ENCODE results near the gene CRYZL1. TPM values are rescaled to one million over a fixed set of nuclear protein-coding genes. Genes with fewer than 3 reads are reported as not detected.
"Not testable (repeated sequence)": the region's sequence is repeated elsewhere in the genome, so short reads cannot be mapped to it uniquely, and the experiment has no call there.

Gene CRYZL1
- total RNA-seq, 1 donor from 2014 or later: 73.2 TPM

- no peak for DNase-seq
These were observed 18.9 kb upstream of the CRYZL1 start for GRCh38 chr21:33660406-33660805.

GRCh38 chr21:33659568-33659949, 18.0 kb upstream of the CRYZL1 start:
- no peak for DNase-seq

DNA sequence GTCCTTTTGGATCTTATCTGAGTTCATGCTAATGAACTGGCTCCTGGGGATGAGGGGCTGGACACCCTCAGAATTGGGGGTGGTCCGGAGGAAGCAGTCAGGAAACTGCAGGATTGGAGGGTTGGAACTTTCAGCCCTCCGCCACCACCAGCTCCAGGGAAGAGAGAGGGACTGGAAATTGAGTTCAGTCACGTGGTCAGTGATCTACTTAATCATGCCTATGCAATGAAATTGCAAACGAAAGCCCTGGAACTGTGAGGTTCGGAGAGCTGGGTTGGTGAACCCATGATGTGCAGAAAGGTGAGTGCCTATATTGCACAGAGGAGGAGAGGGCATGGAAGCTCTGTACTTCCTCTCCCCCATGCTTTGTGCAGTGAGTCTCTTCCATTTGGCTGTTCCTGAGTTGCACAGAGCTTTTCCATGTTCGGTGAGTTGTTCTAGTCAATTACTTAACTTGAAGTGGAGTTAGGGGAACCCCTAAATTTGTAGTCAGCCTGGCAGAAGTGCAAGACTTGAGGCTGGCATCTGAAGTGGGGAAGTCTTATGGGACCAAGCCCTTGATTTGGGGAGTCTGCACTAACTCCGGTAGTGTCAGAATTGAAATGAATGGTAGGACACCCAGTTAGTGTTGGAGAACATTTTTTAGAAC, 17.5 kb upstream of the CRYZL1 start:
- no peak for DNase-seq

GRCh38 chr21:33657124-33657820, 15.7 kb upstream of the CRYZL1 start:
- no peak for DNase-seq

DNA sequence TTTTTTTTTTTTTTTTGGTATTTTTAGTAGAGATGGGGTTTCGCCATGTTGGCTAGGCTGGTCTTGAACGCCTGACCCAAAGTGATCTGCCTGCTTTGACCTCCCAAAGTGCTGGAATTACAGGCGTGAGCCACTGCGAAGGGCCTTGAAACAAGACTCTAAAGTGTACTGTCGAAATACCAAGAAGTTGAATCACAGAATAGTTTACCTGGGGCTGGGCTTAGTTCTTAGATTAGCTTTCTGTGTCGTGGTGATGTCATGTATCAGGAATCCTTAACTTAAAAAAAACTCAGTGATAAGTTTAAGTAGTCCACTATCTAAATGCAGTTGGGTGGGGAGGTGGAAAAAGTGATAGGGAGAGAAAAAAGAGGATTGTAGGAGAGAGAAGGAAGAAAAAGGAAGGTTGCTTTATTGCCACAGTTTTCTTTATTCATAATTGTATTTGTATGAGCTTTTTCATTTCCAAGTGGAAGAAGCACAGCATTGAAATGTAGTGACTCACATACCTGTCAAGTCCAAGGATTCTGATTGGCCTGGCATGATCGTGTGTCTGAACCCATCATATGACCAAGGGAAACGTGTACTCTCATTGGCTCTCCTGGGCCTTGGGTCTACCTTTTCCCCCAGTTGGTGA, 14.2 kb upstream of the CRYZL1 start:
- no peak for DNase-seq

- DNase-seq: no peak
These were observed 12.9 kb upstream of the CRYZL1 start for GRCh38 chr21:33654412-33654811.

DNA sequence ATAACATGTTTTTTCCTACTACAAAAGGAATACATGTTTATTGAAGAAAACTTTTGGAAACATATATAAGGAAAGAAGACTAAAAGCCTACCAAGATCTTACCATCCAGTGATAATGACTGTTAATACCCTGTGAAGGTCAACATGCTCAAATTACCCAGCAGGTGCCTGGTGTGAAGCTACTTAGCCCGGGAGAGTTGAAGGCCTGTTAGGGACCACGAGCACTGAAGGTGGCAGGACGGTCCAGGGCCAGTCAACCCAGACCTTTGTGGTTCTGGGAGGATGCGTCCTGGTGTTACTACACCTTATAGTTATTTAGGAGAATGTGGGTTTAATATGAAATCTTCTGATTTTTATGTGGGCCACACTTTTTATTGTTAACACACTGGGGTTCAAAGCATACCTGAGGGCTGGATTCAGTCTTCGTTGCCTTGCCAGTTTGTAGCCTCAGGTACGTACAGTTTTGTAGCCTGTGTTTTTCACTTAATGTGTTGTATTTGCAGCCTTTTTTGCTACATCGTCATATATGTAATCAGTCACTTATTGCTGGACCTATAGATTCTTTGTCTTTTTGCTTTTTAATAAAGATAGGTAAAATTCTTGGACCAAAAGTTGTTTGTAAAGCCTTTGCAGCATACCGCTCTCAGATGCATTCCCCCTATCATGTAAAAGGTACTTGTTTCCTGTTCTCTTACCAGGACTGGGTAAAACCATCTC, 10.6 kb upstream of the CRYZL1 start:
- DNase-seq: no peak

DNA sequence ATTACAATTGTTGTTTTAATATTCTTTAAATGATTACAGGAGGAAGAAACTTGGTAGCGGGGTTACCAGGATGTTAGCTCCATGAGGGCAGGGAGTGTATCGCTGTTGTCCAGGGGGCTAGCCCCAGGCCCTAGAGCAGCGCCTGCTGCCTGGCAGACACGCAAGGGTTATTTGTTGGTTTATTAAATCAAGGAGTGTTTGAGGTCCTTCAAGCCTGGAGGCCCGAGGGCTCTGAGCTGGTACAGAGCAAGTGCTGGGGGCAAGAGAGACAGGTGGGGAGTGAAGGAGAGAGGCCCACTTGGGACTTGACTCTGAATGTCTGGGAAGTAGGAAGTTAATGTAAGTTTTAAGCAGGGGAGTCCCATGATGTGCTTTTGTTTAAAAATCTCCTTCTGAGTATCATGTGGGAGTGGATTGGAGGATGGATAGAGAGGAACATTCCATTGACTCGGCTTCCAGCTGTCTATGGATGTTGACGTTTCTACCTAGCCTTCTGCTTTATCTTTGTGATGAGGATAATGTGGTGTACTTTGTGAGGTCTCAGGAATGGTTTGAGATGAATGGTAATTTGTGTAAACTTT, 9.5 kb upstream of the CRYZL1 start:
- no peak for DNase-seq

DNA sequence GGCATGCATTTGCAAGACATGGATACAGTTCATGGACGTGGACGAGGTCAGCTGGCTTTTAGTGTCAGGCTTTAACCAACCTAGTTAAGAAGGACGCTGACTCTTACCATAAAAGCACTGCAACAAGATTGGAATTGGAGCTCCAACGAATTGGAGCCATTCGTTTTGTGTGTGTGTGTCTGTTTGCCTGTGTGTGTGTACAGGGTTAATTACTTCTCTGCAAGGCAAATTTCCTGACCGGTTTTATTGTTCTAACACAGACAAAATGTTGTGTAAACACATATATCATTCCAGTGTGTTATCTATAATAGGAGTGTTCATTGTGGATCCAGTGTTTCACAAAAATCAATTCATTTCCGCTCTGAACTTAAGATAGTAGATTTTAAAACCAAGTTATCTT, 8.7 kb upstream of the CRYZL1 start:
- DNase-seq: no peak

GRCh38 chr21:33648555-33648954, 7.0 kb upstream of the CRYZL1 start:
- no peak for DNase-seq

DNA sequence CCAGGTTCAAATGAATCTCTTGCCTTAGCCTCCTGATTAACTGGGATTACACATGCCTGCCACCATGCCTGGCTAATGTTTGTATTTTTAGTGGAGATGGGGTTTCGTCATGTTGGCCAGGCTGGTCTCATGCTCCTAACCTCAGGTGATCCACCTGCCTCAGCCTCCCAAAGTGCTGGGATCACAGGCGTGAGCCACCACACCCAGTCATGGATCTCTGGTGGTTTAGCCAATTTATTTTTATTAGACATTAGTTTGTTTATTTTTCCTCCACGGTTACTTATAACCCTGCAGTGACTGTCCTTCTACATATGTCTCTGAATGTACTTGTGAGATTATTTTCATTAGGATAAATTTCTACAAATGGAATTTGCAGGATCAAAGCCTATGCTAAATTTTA, 6.0 kb upstream of the CRYZL1 start:
- DNase-seq: no peak

DNA sequence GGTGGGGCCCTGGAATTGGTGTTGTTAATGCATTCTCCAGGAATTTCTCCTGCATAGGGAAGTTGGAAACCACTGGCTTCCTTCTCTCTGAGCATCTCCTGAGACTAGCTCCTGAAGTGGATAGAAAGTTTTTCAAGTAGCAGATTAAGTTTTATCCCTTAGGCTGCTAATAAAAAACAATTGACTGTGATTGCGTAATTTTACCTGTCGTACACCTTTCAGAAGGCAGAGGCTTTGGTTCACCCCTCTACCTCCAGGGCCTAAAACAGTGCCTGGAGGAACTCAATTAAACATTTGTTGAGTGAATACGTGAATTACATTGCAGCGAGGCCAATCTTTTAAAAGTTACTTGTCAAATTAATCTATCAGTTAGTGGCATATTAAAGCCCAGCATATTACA, 4.2 kb upstream of the CRYZL1 start:
- DNase-seq: no peak

- DNase-seq: no peak
These were observed 3.0 kb upstream of the CRYZL1 start for GRCh38 chr21:33644383-33645074.

DNA sequence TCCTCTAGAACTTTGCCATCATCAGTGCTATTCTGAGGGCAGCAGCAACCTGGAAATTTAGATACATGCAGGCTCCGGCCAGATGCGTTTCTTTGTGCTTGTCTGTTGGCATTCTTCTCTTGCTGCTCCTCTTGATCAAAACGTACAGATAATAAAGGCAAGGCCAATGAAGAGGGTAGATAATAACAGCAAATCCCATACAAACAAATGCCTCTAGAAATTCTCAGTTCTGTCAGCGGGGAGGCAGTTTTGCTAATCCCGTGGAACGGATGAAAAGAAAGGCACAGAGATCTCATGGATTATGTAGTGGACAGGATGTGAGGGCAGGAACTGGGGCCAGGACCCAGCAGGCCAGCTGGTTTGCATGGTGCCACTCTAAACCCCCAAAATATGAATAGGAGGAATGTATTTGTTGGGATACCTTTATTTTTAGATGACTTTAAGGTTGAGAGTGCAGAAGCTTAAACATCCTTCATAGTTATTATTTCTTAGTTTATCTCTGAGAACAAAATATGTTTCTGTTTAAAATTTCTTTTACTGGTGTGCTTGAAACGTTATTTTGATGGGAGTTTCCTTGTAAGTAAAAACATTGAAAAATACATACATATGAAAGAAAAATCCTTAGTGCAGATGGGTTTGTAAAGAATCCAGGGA, 2.2 kb upstream of the CRYZL1 start:
- DNase-seq: no peak

- no peak for DNase-seq
These were observed 1.5 kb upstream of the CRYZL1 start for GRCh38 chr21:33642896-33643657.

DNA sequence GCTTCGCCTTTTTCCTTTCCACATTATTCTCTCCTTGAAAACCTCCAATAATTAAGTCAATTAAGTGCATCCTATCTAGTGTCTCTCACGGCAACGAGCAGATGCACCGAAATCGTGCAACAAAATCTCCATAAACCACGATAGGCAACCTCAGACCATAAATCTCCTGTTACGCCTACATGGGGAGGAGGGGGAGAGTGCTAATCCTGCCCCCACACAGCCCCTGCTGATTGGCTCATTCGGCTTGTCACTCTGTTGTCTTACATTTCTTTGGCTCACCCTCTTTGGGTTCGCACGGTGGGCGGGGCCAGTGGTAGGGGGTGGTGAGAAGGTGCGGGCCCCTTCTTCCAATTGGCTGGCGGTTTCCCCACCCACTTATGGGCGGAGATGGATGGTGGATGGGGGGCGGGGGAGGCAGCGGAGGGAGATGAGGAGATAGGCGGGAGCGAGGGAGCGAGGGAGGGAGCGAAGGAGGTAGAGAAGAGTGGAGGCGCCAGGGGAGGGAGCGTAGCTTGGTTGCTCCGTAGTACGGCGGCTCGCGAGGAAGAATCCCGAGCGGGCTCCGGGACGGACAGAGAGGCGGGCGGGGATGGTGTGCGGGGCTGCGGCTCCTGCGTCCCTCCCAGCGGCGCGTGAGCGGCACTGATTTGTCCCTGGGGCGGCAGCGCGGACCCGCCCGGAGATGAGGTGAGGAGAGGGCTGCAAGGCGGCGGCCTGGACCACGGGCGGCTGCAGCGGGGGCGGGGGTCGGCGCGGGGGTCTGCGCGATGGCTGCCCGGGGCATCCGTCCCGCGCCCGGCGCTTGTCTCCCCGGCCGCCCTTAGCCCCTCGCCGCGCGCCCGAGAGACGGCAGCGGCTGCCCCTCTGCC, 720 bp upstream of the CRYZL1 start, which contains the start of gene ITSN1:
TSS of gene ITSN1 (plus strand) at position 475 of the 869 bp plus-strand sequence. CDS start 76,328 bp downstream, outside the sequence.
- peak; percentile 100 for DNase-seq

GRCh38 chr21:33640697-33641351, 717 bp downstream of the CRYZL1 start:
- DNase-seq: no peak

DNA sequence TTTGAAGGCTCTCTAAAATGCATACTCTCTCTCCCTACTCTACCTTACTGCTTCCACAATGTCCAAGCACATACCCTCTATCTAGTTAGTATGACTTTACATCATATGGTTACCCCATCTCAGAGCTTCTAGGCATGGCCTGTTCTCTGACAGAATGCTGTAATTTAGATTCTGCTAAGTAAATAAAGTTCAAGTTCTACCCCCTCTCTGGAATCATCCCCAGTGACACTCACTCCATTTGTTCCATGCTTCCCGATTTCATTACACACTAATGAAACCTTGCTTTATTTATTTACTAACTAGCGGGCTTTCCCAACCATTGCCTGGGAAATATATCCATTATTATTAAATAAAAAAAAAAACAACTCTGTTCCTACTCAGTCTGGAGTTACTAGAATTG, 7.3 kb downstream of the CRYZL1 start:
- no peak for DNase-seq

DNA sequence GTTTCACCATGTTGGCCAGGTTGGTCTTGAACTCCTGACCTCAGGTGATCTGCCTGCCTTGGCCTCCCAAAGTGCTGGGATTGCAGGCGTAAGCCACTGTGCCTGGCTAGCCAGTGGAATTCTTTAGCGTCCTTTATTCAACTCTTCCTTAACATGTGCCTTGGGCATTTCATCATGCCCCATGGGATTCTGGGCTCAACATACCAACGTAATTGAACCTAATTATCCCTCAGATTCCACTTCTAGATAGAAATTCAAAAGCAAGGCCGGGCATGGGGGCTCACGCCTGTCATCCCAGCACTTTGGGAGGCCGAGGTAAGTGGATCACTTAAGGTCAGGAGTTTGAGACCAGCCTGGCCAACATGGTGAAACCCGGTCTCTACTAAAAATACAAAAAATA, 15.4 kb downstream of the CRYZL1 start:
- not testable (repeated sequence) for DNase-seq

Data from occipital lobe (tissue), 2 donors.